ENCODE measurements around the gene RBBP8NL. TPM values are rescaled to one million over a fixed set of nuclear protein-coding genes. Genes with fewer than 3 reads are reported as not detected.
A peak's percentile ranks its signal among the peaks of the same experiment; 100 is the strongest.

RBBP8NL gene
- total RNA-seq, 4 donors from 2014 or later = 1.1 to 6.0 (median 4.6) TPM

- Histone ChIP-seq H3K27ac (no peak overlapping the region), H3K4me3 (replicated peaks in 1 of 3) (no peak overlapping the region), H3K27me3 (no peaks in the 10 kb centered on the region), H3K9me3 (no peaks in the 10 kb centered on the region), H3K4me1 (peaks cover 14 to 25% of the 10 kb centered on the region in 2 donors), H3K36me3 (no peaks in the 10 kb centered on the region)
- DNase-seq = no peak
- no peak for TF ChIP-seq POLR2A (IDR thresholded peaks at IDR 0.05)
- no peak for TF ChIP-seq CTCF (IDR thresholded peaks at IDR 0.05)
- 91 to 99% methylated on average over 9 to 11 of the region's 16 CpGs for WGBS, 2 donors
- intact Hi-C loops (cut with DNase I) = no loop called here
Observed at GRCh38 chr20:62441987-62442539, 14.7 kb upstream of the RBBP8NL start.

- no peaks in the 10 kb centered on the region for H3K36me3 ChIP-seq
Observed at GRCh38 chr20:62439218-62439617, 11.9 kb upstream of the RBBP8NL start.

GRCh38 chr20:62437927-62438326 lies 10.6 kb upstream of the RBBP8NL start:
- Histone ChIP-seq H3K4me3 (replicated peaks in 1 of 3) (no peak overlapping the region), H3K27me3 (no peaks in the 10 kb centered on the region), H3K27ac (peak overlapping the region; percentile 83 to 84 (median 83)), H3K4me1 (peaks cover 14 to 50% of the 10 kb centered on the region in 2 donors), H3K9me3 (no peaks in the 10 kb centered on the region), H3K36me3 (no peaks in the 10 kb centered on the region)
- intact Hi-C loops (cut with DNase I) = no loop called here
- peak in 1 of 2 donors; percentile 51 for TF ChIP-seq POLR2A (IDR thresholded peaks at IDR 0.05)
- no peak for TF ChIP-seq CTCF (IDR thresholded peaks at IDR 0.05)
- DNase-seq = peak; percentile 97 to 98
- WGBS, 2 donors = 50 to 65% methylated on average over 8 to 11 of the region's 24 CpGs

More at GRCh38 chr20:62439218-62439617, 11.9 kb upstream of the RBBP8NL start:
- peaks cover 14 to 49% of the 10 kb centered on the region in 2 donors for H3K4me1 ChIP-seq
- H3K4me3 ChIP-seq (replicated peaks in 1 of 3) = no peak overlapping the region
- peak overlapping the region in 1 of 3 donors; percentile 84 for H3K27ac ChIP-seq
- WGBS, 2 donors = 84 to 91% methylated on average over 4 to 5 of the region's 5 CpGs
- TF ChIP-seq CTCF (IDR thresholded peaks at IDR 0.05) (no peak), POLR2A (IDR thresholded peaks at IDR 0.05) (no peak)
- no peak for DNase-seq
- no peaks in the 10 kb centered on the region for H3K27me3 ChIP-seq
- no peaks in the 10 kb centered on the region for H3K9me3 ChIP-seq
- intact Hi-C loops (cut with DNase I) = no loop called here

- peak overlapping the region; percentile 65 to 84 (median 65) for H3K27ac ChIP-seq
- H3K36me3 ChIP-seq = no peaks in the 10 kb centered on the region
- 82 to 87% methylated on average over 11 to 12 of the region's 12 CpGs for WGBS, 2 donors
- H3K4me1 ChIP-seq = peaks cover 14 to 50% of the 10 kb centered on the region in 2 donors
- no peak overlapping the region for H3K4me3 ChIP-seq (replicated peaks in 1 of 3)
- TF ChIP-seq POLR2A (IDR thresholded peaks at IDR 0.05) (no peak), CTCF (IDR thresholded peaks at IDR 0.05) (no peak)
- H3K9me3 ChIP-seq = no peaks in the 10 kb centered on the region
- no peak for DNase-seq
- intact Hi-C loops (cut with DNase I) = no loop called here
- H3K27me3 ChIP-seq = no peaks in the 10 kb centered on the region
Observed at GRCh38 chr20:62437496-62437895, 10.2 kb upstream of the RBBP8NL start.

- TF ChIP-seq CTCF (IDR thresholded peaks at IDR 0.05) (no peak), POLR2A (IDR thresholded peaks at IDR 0.05) (no peak)
- DNase-seq = no peak
- no peaks in the 10 kb centered on the region for H3K36me3 ChIP-seq
- 91 to 96% methylated on average over 3 of the region's 3 CpGs for WGBS, 2 donors
- H3K4me3 ChIP-seq (replicated peaks in 1 of 3) = no peak overlapping the region
- no peaks in the 10 kb centered on the region for H3K9me3 ChIP-seq
- H3K27ac ChIP-seq = peak overlapping the region in 1 of 3 donors; percentile 84
- intact Hi-C loops (cut with DNase I) = no loop called here
- H3K4me1 ChIP-seq = peaks cover 14 to 50% of the 10 kb centered on the region in 2 donors
- H3K27me3 ChIP-seq = no peaks in the 10 kb centered on the region
Observed at GRCh38 chr20:62436692-62437091, 9.4 kb upstream of the RBBP8NL start.
